Neural cell (in vitro differentiated cells): ENCODE data around the gene PAK1. TPM values are rescaled to one million over a fixed set of nuclear protein-coding genes. Genes with fewer than 3 reads are reported as not detected.

Experiments
- H2AFZ ChIP-seq: fragments of 200-600, 300-800 bp; sonication (generic), shearing (Covaris generic); 2 replicates; pipeline ENCODE4 v1.6.0; 2014; ENCODE audit warnings: low read depth, mild to moderate bottlenecking, antibody characterized with exemption, low read length, moderate library complexity
- H3F3A ChIP-seq: fragments of 200-600 bp; shearing (Covaris generic); 2 replicates; pipeline ENCODE4 v1.6.1; 2016; ENCODE audit warnings: mild to moderate bottlenecking, moderate library complexity, mixed read lengths, antibody characterized with exemption, low read length; ENCODE audit not compliant: insufficient read depth, poor library complexity, severe bottlenecking
- H3K27ac ChIP-seq: fragments of 200-600, 300-800 bp; sonication (generic), shearing (Covaris generic); 2 replicates; pipeline ENCODE4 v1.5.1; 2014; ENCODE audit warnings: mild to moderate bottlenecking, low read length, moderate library complexity
- H3K27me3 ChIP-seq: fragments of 300-800, 200-600 bp; sonication (generic), shearing (Covaris generic); 2 replicates; pipeline ENCODE4 v1.6.0; 2014; ENCODE audit warnings: mild to moderate bottlenecking, low read depth, low read length, moderate library complexity; ENCODE audit not compliant: insufficient read depth
- H3K36me3 ChIP-seq: fragments of 300-800, 200-600 bp; sonication (generic), shearing (Covaris generic); 2 replicates; pipeline ENCODE4 v1.5.1; 2014; ENCODE audit warnings: mild to moderate bottlenecking, antibody characterized with exemption, low read length, moderate library complexity; ENCODE audit not compliant: insufficient read depth
- H3K4me2 ChIP-seq: fragments of 300-800, 200-600 bp; sonication (generic), shearing (Covaris generic); 2 replicates; pipeline ENCODE4 v1.6.0; 2014; ENCODE audit warnings: mild to moderate bottlenecking, low read length
- H3K4me3 ChIP-seq: fragments of 300-800, 200-600 bp; sonication (generic), shearing (Covaris generic); 2 replicates; pipeline ENCODE4 v1.5.1; 2014; ENCODE audit warnings: mild to moderate bottlenecking, low read length, moderate library complexity
- H3K79me2 ChIP-seq: fragments of 200-600 bp; shearing (Covaris generic); replicated peaks from 2 replicates; pipeline ENCODE4 v1.6.0; 2014; ENCODE audit warnings: mild to moderate bottlenecking, low read length, moderate library complexity; ENCODE audit not compliant: insufficient read depth
- H3K9ac ChIP-seq: fragments of 300-800, 200-600 bp; sonication (generic), shearing (Covaris generic); 2 replicates; pipeline ENCODE4 v1.6.1; 2016; ENCODE audit warnings: mild to moderate bottlenecking, low read length, mixed read lengths
- H3K9me2 ChIP-seq: fragments of 200-600 bp; shearing (Covaris generic); 2 replicates; pipeline ENCODE4 v1.6.1; 2016; ENCODE audit warnings: mild to moderate bottlenecking, low read length, mixed read lengths; ENCODE audit not compliant: insufficient read depth
- H3K9me3 ChIP-seq: fragments of 200-600, 300-800 bp; sonication (generic), shearing (Covaris generic); 2 replicates; pipeline ENCODE4 v1.6.1; 2016; ENCODE audit warnings: mild to moderate bottlenecking, mixed run types, low read length, moderate library complexity, mixed read lengths
- H4K20me1 ChIP-seq: fragments of 200-600 bp; shearing (Covaris generic); 2 replicates; pipeline ENCODE4 v1.6.1; 2016; ENCODE audit warnings: mild to moderate bottlenecking, mixed run types; ENCODE audit not compliant: insufficient read depth
- CTCF ChIP-seq: fragments of 450-650 bp; IDR thresholded peaks from 2 replicates; pipeline ENCODE4 v1.5.1; 2014; ENCODE audit warnings: antibody characterized with exemption, mild to moderate bottlenecking, moderate library complexity; ENCODE audit not compliant: poor library complexity, severe bottlenecking
- EP300 ChIP-seq: fragments of 450-650 bp; conservative IDR thresholded peaks from 2 replicates; pipeline ENCODE4 v1.6.1; 2014; ENCODE audit warnings: antibody characterized with exemption, mild to moderate bottlenecking, moderate library complexity; ENCODE audit not compliant: poor library complexity, severe bottlenecking
- EZH2 ChIP-seq: fragments of 200-600, 300-800 bp; shearing (Covaris generic), sonication (generic); IDR thresholded peaks from 2 replicates; pipeline ENCODE4 v1.6.1; 2014; ENCODE audit warnings: antibody characterized with exemption, low read length, borderline replicate concordance, mild to moderate bottlenecking; ENCODE audit not compliant: insufficient read depth, poor library complexity, severe bottlenecking
- MXI1 ChIP-seq: fragments of 450-650 bp; conservative IDR thresholded peaks from 2 replicates; pipeline ENCODE4 v1.6.1; 2014; ENCODE audit warnings: antibody characterized with exemption, mild to moderate bottlenecking; ENCODE audit not compliant: poor library complexity, severe bottlenecking
- POLR2AphosphoS5 ChIP-seq: IDR thresholded peaks from 2 replicates; pipeline ENCODE4 v1.6.1; 2012
- RAD21 ChIP-seq: fragments of 450-650 bp; conservative IDR thresholded peaks from 2 replicates; pipeline ENCODE4 v1.6.1; 2014; ENCODE audit warnings: antibody characterized with exemption, mild to moderate bottlenecking, moderate library complexity
- SMC3 ChIP-seq: fragments of 450-650 bp; conservative IDR thresholded peaks from 2 replicates; pipeline ENCODE4 v1.6.1; 2014; ENCODE audit warnings: antibody characterized with exemption, mild to moderate bottlenecking, moderate library complexity; ENCODE audit not compliant: poor library complexity
- TAF1 ChIP-seq: IDR thresholded peaks from 2 replicates; pipeline ENCODE4 v1.6.1; 2012; ENCODE audit warnings: low read depth
- polyA plus RNA-seq: library from polyadenylated mRNA; depleted of rRNA; stranded (reverse); fragments of >200 nt; gene quantifications from 2 replicates; pipeline ENCODE4 v1.2.3, GENCODE V29; 2014
- TF ChIP-seq, protein P1 (sequence below): IDR thresholded peaks from 2 replicates; pipeline ENCODE4 v1.6.1; 2012; ENCODE audit warnings: borderline replicate concordance

Gene PAK1
- polyA plus RNA-seq, 1 donor from 2014 or later: 65.2 TPM

DNA sequence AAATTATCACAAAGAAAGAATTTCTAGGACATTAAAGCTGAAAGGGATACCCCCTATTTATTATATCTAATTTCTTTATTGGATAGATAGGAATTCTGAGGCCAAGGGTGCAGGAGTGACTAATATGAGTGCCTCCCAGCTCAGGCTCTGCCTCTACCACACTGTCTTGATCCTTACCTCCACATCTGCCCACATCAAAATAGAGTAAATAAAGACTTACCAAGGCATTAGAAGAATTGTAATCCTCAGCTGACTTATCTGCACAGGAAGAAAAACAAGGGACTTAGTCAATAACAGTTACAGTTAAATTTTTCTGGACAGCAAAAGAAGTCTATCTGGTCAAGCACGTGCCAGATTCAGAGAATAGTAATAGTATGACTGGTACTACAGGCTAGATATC lies 99.8 kb downstream of the PAK1 start:
- Histone ChIP-seq H3F3A (no peaks in the 10 kb centered on the region), H3K9me3 (no peaks in the 10 kb centered on the region), H3K79me2 (no peaks in the 10 kb centered on the region), H3K36me3 (peaks cover 6% of the 10 kb centered on the region), H3K9me2 (no peaks in the 10 kb centered on the region), H3K4me3 (no peak overlapping the region), H3K9ac (no peak overlapping the region), H3K27ac (no peak overlapping the region), H2AFZ (no peak overlapping the region), H4K20me1 (no peaks in the 10 kb centered on the region), H3K4me2 (no peak overlapping the region), H3K27me3 (no peaks in the 10 kb centered on the region)
- no peak for TF ChIP-seq RAD21
- TF ChIP-seq EZH2: no peak
- no peak for TF ChIP-seq POLR2AphosphoS5
- TF ChIP-seq MXI1: no peak
- no peak for TF ChIP-seq TAF1
- TF ChIP-seq SMC3: no peak
- no peak for TF ChIP-seq EP300
- TF ChIP-seq, protein P1, sequence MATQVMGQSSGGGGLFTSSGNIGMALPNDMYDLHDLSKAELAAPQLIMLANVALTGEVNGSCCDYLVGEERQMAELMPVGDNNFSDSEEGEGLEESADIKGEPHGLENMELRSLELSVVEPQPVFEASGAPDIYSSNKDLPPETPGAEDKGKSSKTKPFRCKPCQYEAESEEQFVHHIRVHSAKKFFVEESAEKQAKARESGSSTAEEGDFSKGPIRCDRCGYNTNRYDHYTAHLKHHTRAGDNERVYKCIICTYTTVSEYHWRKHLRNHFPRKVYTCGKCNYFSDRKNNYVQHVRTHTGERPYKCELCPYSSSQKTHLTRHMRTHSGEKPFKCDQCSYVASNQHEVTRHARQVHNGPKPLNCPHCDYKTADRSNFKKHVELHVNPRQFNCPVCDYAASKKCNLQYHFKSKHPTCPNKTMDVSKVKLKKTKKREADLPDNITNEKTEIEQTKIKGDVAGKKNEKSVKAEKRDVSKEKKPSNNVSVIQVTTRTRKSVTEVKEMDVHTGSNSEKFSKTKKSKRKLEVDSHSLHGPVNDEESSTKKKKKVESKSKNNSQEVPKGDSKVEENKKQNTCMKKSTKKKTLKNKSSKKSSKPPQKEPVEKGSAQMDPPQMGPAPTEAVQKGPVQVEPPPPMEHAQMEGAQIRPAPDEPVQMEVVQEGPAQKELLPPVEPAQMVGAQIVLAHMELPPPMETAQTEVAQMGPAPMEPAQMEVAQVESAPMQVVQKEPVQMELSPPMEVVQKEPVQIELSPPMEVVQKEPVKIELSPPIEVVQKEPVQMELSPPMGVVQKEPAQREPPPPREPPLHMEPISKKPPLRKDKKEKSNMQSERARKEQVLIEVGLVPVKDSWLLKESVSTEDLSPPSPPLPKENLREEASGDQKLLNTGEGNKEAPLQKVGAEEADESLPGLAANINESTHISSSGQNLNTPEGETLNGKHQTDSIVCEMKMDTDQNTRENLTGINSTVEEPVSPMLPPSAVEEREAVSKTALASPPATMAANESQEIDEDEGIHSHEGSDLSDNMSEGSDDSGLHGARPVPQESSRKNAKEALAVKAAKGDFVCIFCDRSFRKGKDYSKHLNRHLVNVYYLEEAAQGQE: no peak
- no peak for TF ChIP-seq CTCF

GRCh38 chr11:77372726-77373125 lies 101.2 kb downstream of the PAK1 start:
- no peaks in the 10 kb centered on the region for H4K20me1 ChIP-seq
- H3K9me2 ChIP-seq: no peaks in the 10 kb centered on the region
- H3K9me3 ChIP-seq: no peaks in the 10 kb centered on the region
- no peak overlapping the region for H3K27ac ChIP-seq
- no peaks in the 10 kb centered on the region for H3K27me3 ChIP-seq
- H3K4me2 ChIP-seq: no peak overlapping the region
- H3K79me2 ChIP-seq: no peaks in the 10 kb centered on the region
- H3K4me3 ChIP-seq: no peak overlapping the region
- no peak overlapping the region for H2AFZ ChIP-seq
- H3K36me3 ChIP-seq: peaks cover 6% of the 10 kb centered on the region
- H3K9ac ChIP-seq: no peak overlapping the region
- no peak for TF ChIP-seq POLR2AphosphoS5
- TF ChIP-seq, protein P1: no peak
- no peak for TF ChIP-seq RAD21
- no peak for TF ChIP-seq CTCF
- H3F3A ChIP-seq: no peaks in the 10 kb centered on the region
